ENCODE data around the gene IRS2.

- TF ChIP-seq POLR2AphosphoS5 (IDR thresholded peaks at IDR 0.05; ENCODE audit: insufficient read depth, low read depth, low read length) (no peak), EZH2 (IDR thresholded peaks at IDR 0.05; ENCODE audit: borderline replicate concordance, low read depth, low read length, severe bottlenecking) (no peak), CTCF (IDR thresholded peaks at IDR 0.05; ENCODE audit: extremely low read depth in 1 of 2, insufficient read depth in 1 of 2, low read depth in 1 of 2, low read length in 2 of 2) (no peak), POLR2A (IDR thresholded peaks at IDR 0.05; ENCODE audit: low read depth, low read length) (no peak), FOS (IDR thresholded peaks at IDR 0.05; ENCODE audit: borderline replicate concordance, insufficient read depth, low read length) (no peak), JUN (IDR thresholded peaks at IDR 0.05; ENCODE audit: borderline replicate concordance, insufficient read depth, insufficient read length, low read depth) (no peak), MYC (IDR thresholded peaks at IDR 0.05; ENCODE audit: low read depth, low read length) (no peak), GATA2 (IDR thresholded peaks at IDR 0.05; ENCODE audit: insufficient read depth, insufficient read length, low read depth, low read length) (no peak)
- TF ChIP-seq, protein P1, sequence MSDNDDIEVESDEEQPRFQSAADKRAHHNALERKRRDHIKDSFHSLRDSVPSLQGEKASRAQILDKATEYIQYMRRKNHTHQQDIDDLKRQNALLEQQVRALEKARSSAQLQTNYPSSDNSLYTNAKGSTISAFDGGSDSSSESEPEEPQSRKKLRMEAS (IDR thresholded peaks at IDR 0.05; ENCODE audit: insufficient read depth, insufficient read length): no peak
Measured at GRCh38 chr13:109728791-109729731, 57.3 kb downstream of the IRS2 start.
